KOPT-K1 (cell line): ENCODE measurements around the gene MRPL20.

Experiments used
- H3K27ac ChIP-seq: fragments of 200-600 bp; sonication (generic); 2 replicates; pipeline ENCODE4 v1.5.1; 2016; ENCODE audit warnings: antibody characterized with exemption, mild to moderate bottlenecking, low read depth, low read length; ENCODE audit not compliant: poor library complexity, severe bottlenecking
- H3K36me3 ChIP-seq: fragments of 200-600 bp; sonication (generic); 2 replicates; pipeline ENCODE4 v1.5.1; 2017; ENCODE audit warnings: antibody characterized with exemption, mild to moderate bottlenecking, low read length, moderate library complexity; ENCODE audit not compliant: insufficient read depth
- H3K9me3 ChIP-seq: fragments of 200-600 bp; sonication (generic); 2 replicates; pipeline ENCODE4 v1.5.1; 2017; ENCODE audit warnings: antibody characterized with exemption, low read length, mild to moderate bottlenecking; ENCODE audit not compliant: insufficient read depth, poor library complexity, severe bottlenecking

Gene MRPL20

GRCh38 chr1:1360506-1361169 lies 46.5 kb downstream of the MRPL20 start:
- H3K9me3 ChIP-seq, result no peaks in the 10 kb centered on the region
- no peaks in the 10 kb centered on the region for H3K36me3 ChIP-seq
- H3K27ac ChIP-seq, result no peak overlapping the region

- Histone ChIP-seq H3K9me3 (no peaks in the 10 kb centered on the region), H3K27ac (no peak overlapping the region), H3K36me3 (no peaks in the 10 kb centered on the region)
Observed at GRCh38 chr1:1359664-1360468, 47.2 kb downstream of the MRPL20 start.

GRCh38 chr1:1359308-1359663 lies 47.8 kb downstream of the MRPL20 start:
- H3K27ac ChIP-seq, result no peak overlapping the region
- H3K9me3 ChIP-seq, result no peaks in the 10 kb centered on the region
- H3K36me3 ChIP-seq, result no peaks in the 10 kb centered on the region

- H3K27ac ChIP-seq, result no peak within 1 kb of the TSS
- no peaks in the 10 kb centered on the region for H3K9me3 ChIP-seq
- no peaks in the 10 kb centered on the region for H3K36me3 ChIP-seq
Observed at GRCh38 chr1:1358433-1359271, 48.4 kb downstream of the MRPL20 start, which contains the start of gene MXRA8. Gene MXRA8 (minus strand): TSS chr1:1358555. CDS start chr1:1358504, 51 bp downstream.

- H3K9me3 ChIP-seq, result no peaks in the 10 kb centered on the region
- H3K27ac ChIP-seq, result no peak overlapping the region
- no peaks in the 10 kb centered on the region for H3K36me3 ChIP-seq
Observed at GRCh38 chr1:1357871-1358432, 49.1 kb downstream of the MRPL20 start.

- H3K9me3 ChIP-seq, result no peaks in the 10 kb centered on the region
- H3K36me3 ChIP-seq, result no peaks in the 10 kb centered on the region
- H3K27ac ChIP-seq, result no peak overlapping the region
Observed at GRCh38 chr1:1356796-1357401, 50.2 kb downstream of the MRPL20 start.

GRCh38 chr1:1356166-1356795 lies 50.8 kb downstream of the MRPL20 start:
- Histone ChIP-seq H3K27ac (no peak overlapping the region), H3K36me3 (no peaks in the 10 kb centered on the region), H3K9me3 (no peaks in the 10 kb centered on the region)

- no peak overlapping the region for H3K27ac ChIP-seq
- H3K36me3 ChIP-seq, result no peaks in the 10 kb centered on the region
- no peaks in the 10 kb centered on the region for H3K9me3 ChIP-seq
Observed at GRCh38 chr1:1355416-1355815, 51.7 kb downstream of the MRPL20 start.

GRCh38 chr1:1354271-1355247 lies 52.5 kb downstream of the MRPL20 start:
- Histone ChIP-seq H3K27ac (no peak overlapping the region), H3K9me3 (no peaks in the 10 kb centered on the region), H3K36me3 (no peaks in the 10 kb centered on the region)

GRCh38 chr1:1353389-1354151 lies 53.5 kb downstream of the MRPL20 start:
- Histone ChIP-seq H3K9me3 (no peaks in the 10 kb centered on the region), H3K36me3 (no peaks in the 10 kb centered on the region), H3K27ac (no peak overlapping the region)

- no peaks in the 10 kb centered on the region for H3K9me3 ChIP-seq
- H3K36me3 ChIP-seq, result no peaks in the 10 kb centered on the region
- no peak overlapping the region for H3K27ac ChIP-seq
Observed at GRCh38 chr1:1352786-1353388, 54.2 kb downstream of the MRPL20 start.
